ENCODE measurements around the gene KCTD2. TPM values are rescaled to one million over a fixed set of nuclear protein-coding genes. Genes with fewer than 3 reads are reported as not detected.
A peak's percentile ranks its signal among the peaks of the same experiment; 100 is the strongest.

The KCTD2 gene
- total RNA-seq, 4 donors from 2014 or later, result 23.6 to 46.1 (median 34.6) TPM

GRCh38 chr17:75094871-75095399 lies 47.9 kb downstream of the KCTD2 start:
- TF ChIP-seq CTCF (IDR thresholded peaks at IDR 0.05), result no peak
- DNase-seq (ENCODE audit: low spot score) (no peak), ATAC-seq (ENCODE audit: low FRiP score) (no peak)

- ATAC-seq (ENCODE audit: low FRiP score) (peak; percentile 57), DNase-seq (ENCODE audit: low spot score) (no peak)
- no peak for TF ChIP-seq CTCF (IDR thresholded peaks at IDR 0.05)
Observed at GRCh38 chr17:75096082-75096625, 49.1 kb downstream of the KCTD2 start.

- ATAC-seq (ENCODE audit: low FRiP score) (no peak), DNase-seq (ENCODE audit: low spot score) (no peak)
- TF ChIP-seq CTCF (IDR thresholded peaks at IDR 0.05), result no peak
Observed at GRCh38 chr17:75097865-75098264, 50.8 kb downstream of the KCTD2 start.

GRCh38 chr17:75098861-75099260 lies 51.8 kb downstream of the KCTD2 start:
- no peak for TF ChIP-seq CTCF (IDR thresholded peaks at IDR 0.05)
- ATAC-seq (ENCODE audit: low FRiP score), result no peak
- DNase-seq (ENCODE audit: low spot score), result no peak

GRCh38 chr17:75099881-75100595 lies 53.0 kb downstream of the KCTD2 start:
- DNase-seq (ENCODE audit: low spot score) (no peak), ATAC-seq (ENCODE audit: low FRiP score) (no peak)
- no peak for TF ChIP-seq CTCF (IDR thresholded peaks at IDR 0.05)

GRCh38 chr17:75102385-75102821 lies 55.4 kb downstream of the KCTD2 start:
- DNase-seq (ENCODE audit: low spot score), result no peak

More at GRCh38 chr17:75102385-75102821, 55.4 kb downstream of the KCTD2 start:
- TF ChIP-seq CTCF (IDR thresholded peaks at IDR 0.05), result no peak
- no peak for ATAC-seq (ENCODE audit: low FRiP score)
